Loucy (cell line): ENCODE results near the gene CASP9.

Experiments
- H2AFZ ChIP-seq: fragments of 200-600 bp; sonication (generic); 2 replicates; pipeline ENCODE4 v1.6.0; 2016; ENCODE audit warnings: antibody characterized with exemption, mild to moderate bottlenecking, low read length, moderate library complexity
- H3F3A ChIP-seq: fragments of 200-600 bp; 2 replicates; pipeline ENCODE4 v1.6.0; 2016; ENCODE audit warnings: antibody characterized with exemption, low read depth, mild to moderate bottlenecking
- H3K27me3 ChIP-seq: fragments of 200-600 bp; sonication (generic); 2 replicates; pipeline ENCODE4 v1.6.1; 2014; ENCODE audit warnings: low read length, mild to moderate bottlenecking; ENCODE audit not compliant: insufficient read depth, poor library complexity, severe bottlenecking
- H3K36me3 ChIP-seq: fragments of 200-600 bp; sonication (generic); 2 replicates; pipeline ENCODE4 v1.6.1; 2016; ENCODE audit warnings: low read length; ENCODE audit not compliant: insufficient read depth
- H3K4me1 ChIP-seq: fragments of 200-600 bp; sonication (generic); 2 replicates; pipeline ENCODE4 v1.5.1; 2014; ENCODE audit warnings: low read length, mild to moderate bottlenecking; ENCODE audit not compliant: insufficient read depth, poor library complexity, severe bottlenecking
- H3K4me2 ChIP-seq: fragments of 200-600 bp; sonication (generic); 2 replicates; pipeline ENCODE4 v1.6.0; 2014; ENCODE audit warnings: antibody characterized with exemption, low read length, low read depth, mild to moderate bottlenecking; ENCODE audit not compliant: poor library complexity, severe bottlenecking
- H3K4me3 ChIP-seq: fragments of 200-600 bp; sonication (generic); 2 replicates; pipeline ENCODE4 v1.5.1; 2014; ENCODE audit warnings: low read length, mild to moderate bottlenecking, mixed read lengths; ENCODE audit not compliant: poor library complexity, severe bottlenecking
- H3K79me2 ChIP-seq: fragments of 200-600 bp; sonication (generic); 2 replicates; pipeline ENCODE4 v1.6.1; 2014; ENCODE audit warnings: low read length; ENCODE audit not compliant: insufficient read depth
- H3K9ac ChIP-seq: fragments of 200-600 bp; sonication (generic); 2 replicates; pipeline ENCODE4 v1.6.0; 2014; ENCODE audit warnings: mild to moderate bottlenecking, low read depth, low read length, moderate library complexity; ENCODE audit not compliant: poor library complexity, severe bottlenecking
- H3K9me2 ChIP-seq: fragments of 200-600 bp; sonication (generic); replicated peaks from 2 replicates; pipeline ENCODE4 v1.6.1; 2016; ENCODE audit warnings: low read depth, low read length, mixed read lengths
- H3K9me3 ChIP-seq: fragments of 200-600 bp; sonication (generic); 2 replicates; pipeline ENCODE4 v1.6.1; 2014; ENCODE audit warnings: mild to moderate bottlenecking, antibody characterized with exemption, low read length, low read depth; ENCODE audit not compliant: insufficient read depth
- H4K20me1 ChIP-seq: fragments of 200-600 bp; sonication (generic); 2 replicates; pipeline ENCODE4 v1.6.0; 2014; ENCODE audit warnings: antibody characterized with exemption, low read length, mild to moderate bottlenecking; ENCODE audit not compliant: insufficient read depth, poor library complexity, severe bottlenecking
- EZH2phosphoT487 ChIP-seq: fragments of 200-600 bp; IDR thresholded peaks from 2 replicates; pipeline ENCODE4 v1.6.1; 2018; ENCODE audit warnings: antibody characterized with exemption, mild to moderate bottlenecking, moderate library complexity, borderline replicate concordance
- TF ChIP-seq, protein P1 (sequence below): fragments of 200-600 bp; sonication (generic); conservative IDR thresholded peaks from 2 replicates; pipeline ENCODE4 v1.5.1; 2014; ENCODE audit warnings: mild to moderate bottlenecking, antibody characterized with exemption, low read length

Gene CASP9

GRCh38 chr1:15508700-15509487, 15.1 kb downstream of the CASP9 start:
- H3K9me3 ChIP-seq: no peaks in the 10 kb centered on the region
- no peaks in the 10 kb centered on the region for H4K20me1 ChIP-seq
- no peak overlapping the region for H2AFZ ChIP-seq
- no peaks in the 10 kb centered on the region for H3K4me1 ChIP-seq
- H3K79me2 ChIP-seq: no peaks in the 10 kb centered on the region
- H3K4me3 ChIP-seq: no peak overlapping the region
- H3K9ac ChIP-seq: no peak overlapping the region
- H3K4me2 ChIP-seq: no peak overlapping the region
- no peaks in the 10 kb centered on the region for H3K27me3 ChIP-seq
- H3K36me3 ChIP-seq: peaks cover 5% of the 10 kb centered on the region; the same call in 1 of the 2 replicates
- TF ChIP-seq, protein P1, sequence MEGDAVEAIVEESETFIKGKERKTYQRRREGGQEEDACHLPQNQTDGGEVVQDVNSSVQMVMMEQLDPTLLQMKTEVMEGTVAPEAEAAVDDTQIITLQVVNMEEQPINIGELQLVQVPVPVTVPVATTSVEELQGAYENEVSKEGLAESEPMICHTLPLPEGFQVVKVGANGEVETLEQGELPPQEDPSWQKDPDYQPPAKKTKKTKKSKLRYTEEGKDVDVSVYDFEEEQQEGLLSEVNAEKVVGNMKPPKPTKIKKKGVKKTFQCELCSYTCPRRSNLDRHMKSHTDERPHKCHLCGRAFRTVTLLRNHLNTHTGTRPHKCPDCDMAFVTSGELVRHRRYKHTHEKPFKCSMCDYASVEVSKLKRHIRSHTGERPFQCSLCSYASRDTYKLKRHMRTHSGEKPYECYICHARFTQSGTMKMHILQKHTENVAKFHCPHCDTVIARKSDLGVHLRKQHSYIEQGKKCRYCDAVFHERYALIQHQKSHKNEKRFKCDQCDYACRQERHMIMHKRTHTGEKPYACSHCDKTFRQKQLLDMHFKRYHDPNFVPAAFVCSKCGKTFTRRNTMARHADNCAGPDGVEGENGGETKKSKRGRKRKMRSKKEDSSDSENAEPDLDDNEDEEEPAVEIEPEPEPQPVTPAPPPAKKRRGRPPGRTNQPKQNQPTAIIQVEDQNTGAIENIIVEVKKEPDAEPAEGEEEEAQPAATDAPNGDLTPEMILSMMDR: no peak
- no peak for TF ChIP-seq EZH2phosphoT487
- no peaks in the 10 kb centered on the region for H3K9me2 ChIP-seq
- no peaks in the 10 kb centered on the region for H3F3A ChIP-seq

GRCh38 chr1:15507278-15507677, 16.7 kb downstream of the CASP9 start:
- Histone ChIP-seq H3K36me3 (peaks cover 4% of the 10 kb centered on the region; the same call in 1 of the 2 replicates), H3K4me3 (no peak overlapping the region), H3F3A (no peaks in the 10 kb centered on the region), H3K4me1 (no peaks in the 10 kb centered on the region), H2AFZ (no peak overlapping the region), H3K79me2 (no peaks in the 10 kb centered on the region), H3K9ac (no peak overlapping the region), H3K27me3 (no peaks in the 10 kb centered on the region), H3K4me2 (no peak overlapping the region), H4K20me1 (no peaks in the 10 kb centered on the region), H3K9me2 (no peaks in the 10 kb centered on the region), H3K9me3 (no peaks in the 10 kb centered on the region)
- TF ChIP-seq EZH2phosphoT487: no peak
- TF ChIP-seq, protein P1: no peak

DNA sequence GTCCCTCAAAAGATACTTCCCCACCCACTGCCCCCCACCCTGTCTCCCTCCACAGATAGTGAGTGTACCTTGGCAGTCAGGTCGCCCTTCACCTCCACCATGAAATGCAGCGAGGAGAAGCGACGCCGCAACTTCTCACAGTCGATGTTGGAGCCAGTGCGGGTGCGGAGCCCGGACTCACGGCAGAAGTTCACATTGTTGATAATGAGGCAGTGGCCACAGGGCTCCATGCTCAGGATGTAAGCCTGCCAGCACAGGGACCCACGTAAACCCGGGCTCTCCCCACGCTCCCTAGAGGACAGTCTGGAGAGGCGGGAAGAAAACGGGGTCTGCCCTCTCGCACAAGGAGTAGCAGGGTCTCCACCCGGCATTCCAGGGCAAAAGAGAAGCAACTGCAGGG, 17.2 kb downstream of the CASP9 start:
- no peaks in the 10 kb centered on the region for H3K9me2 ChIP-seq
- H3K9ac ChIP-seq: no peak overlapping the region
- H3K4me2 ChIP-seq: no peak overlapping the region
- no peaks in the 10 kb centered on the region; the same call in 1 of the 2 replicates for H3K36me3 ChIP-seq
- H2AFZ ChIP-seq: no peak overlapping the region
- H3F3A ChIP-seq: no peaks in the 10 kb centered on the region
- no peak for TF ChIP-seq EZH2phosphoT487
- TF ChIP-seq, protein P1: no peak
- no peaks in the 10 kb centered on the region for H3K4me1 ChIP-seq
- H3K79me2 ChIP-seq: no peaks in the 10 kb centered on the region
- H3K4me3 ChIP-seq: no peak overlapping the region
- H3K27me3 ChIP-seq: no peaks in the 10 kb centered on the region
- H3K9me3 ChIP-seq: no peaks in the 10 kb centered on the region
- H4K20me1 ChIP-seq: no peaks in the 10 kb centered on the region
